Loucy (cell line): Measurements from ENCODE around the gene CNTN5.

Source experiments
- EZH2phosphoT487 ChIP-seq: fragments of 200-600 bp; IDR thresholded peaks from 2 replicates; pipeline ENCODE4 v1.6.1; 2018; ENCODE audit warnings: antibody characterized with exemption, mild to moderate bottlenecking, moderate library complexity, borderline replicate concordance
- TF ChIP-seq, protein P1 (sequence below): fragments of 200-600 bp; sonication (generic); conservative IDR thresholded peaks from 2 replicates; pipeline ENCODE4 v1.5.1; 2014; ENCODE audit warnings: mild to moderate bottlenecking, antibody characterized with exemption, low read length

DNA sequence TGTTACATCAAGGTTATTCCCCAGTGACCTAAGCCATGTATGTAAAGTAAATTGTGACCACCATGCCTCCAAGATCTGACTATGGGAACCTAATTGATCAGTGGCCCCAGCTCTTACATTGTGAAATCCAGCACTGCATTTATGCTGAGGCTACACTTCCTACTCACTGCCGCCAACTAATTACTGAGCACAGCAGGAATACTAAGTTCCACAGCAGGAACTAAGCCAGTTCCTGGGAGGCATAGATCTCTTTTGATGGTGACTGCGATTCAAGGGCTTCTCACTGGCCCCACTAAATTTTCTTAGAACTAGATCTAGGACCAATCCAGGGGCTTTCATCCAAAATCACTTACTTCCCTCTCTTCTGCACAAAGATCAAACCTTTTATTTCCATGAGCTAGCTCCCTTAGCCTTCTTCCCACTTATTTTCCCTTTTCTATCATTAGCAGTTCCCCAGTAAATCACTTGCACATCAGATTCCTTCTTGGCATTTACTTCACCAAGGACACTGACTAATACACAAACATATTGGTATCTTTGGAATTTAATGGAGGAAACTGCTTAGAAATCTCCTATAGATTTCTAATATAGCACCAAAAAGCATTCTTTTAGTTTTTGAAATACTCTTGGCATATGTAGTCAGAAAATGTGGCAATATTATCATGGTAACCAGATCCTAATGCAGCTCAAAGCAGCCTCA lies 46.0 kb downstream of the CNTN5 start:
- TF ChIP-seq, protein P1, sequence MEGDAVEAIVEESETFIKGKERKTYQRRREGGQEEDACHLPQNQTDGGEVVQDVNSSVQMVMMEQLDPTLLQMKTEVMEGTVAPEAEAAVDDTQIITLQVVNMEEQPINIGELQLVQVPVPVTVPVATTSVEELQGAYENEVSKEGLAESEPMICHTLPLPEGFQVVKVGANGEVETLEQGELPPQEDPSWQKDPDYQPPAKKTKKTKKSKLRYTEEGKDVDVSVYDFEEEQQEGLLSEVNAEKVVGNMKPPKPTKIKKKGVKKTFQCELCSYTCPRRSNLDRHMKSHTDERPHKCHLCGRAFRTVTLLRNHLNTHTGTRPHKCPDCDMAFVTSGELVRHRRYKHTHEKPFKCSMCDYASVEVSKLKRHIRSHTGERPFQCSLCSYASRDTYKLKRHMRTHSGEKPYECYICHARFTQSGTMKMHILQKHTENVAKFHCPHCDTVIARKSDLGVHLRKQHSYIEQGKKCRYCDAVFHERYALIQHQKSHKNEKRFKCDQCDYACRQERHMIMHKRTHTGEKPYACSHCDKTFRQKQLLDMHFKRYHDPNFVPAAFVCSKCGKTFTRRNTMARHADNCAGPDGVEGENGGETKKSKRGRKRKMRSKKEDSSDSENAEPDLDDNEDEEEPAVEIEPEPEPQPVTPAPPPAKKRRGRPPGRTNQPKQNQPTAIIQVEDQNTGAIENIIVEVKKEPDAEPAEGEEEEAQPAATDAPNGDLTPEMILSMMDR: no peak
- no peak for TF ChIP-seq EZH2phosphoT487
